DMS53 treated with DMSO at 0.1 percent for 48 hours (cell line): Measurements from ENCODE around the gene PKHD1.

ENCODE experiments used
- DNase-seq: peaks from one replicate; lab custom pipeline; 2025; ENCODE audit not compliant: unreplicated experiment; lab: John Stamatoyannopoulos, UW

PKHD1 gene

GRCh38 chr6:51633424-51633823, 454.0 kb downstream of the PKHD1 start:
- DNase-seq: no peak

GRCh38 chr6:51630011-51630410, 457.4 kb downstream of the PKHD1 start:
- DNase-seq: no peak

- no peak for DNase-seq
Observed at GRCh38 chr6:51626391-51626790, 461.0 kb downstream of the PKHD1 start.

GRCh38 chr6:51625566-51625965, 461.8 kb downstream of the PKHD1 start:
- no peak for DNase-seq

GRCh38 chr6:51620971-51621370, 466.4 kb downstream of the PKHD1 start:
- DNase-seq: no peak

GRCh38 chr6:51619042-51619799, 468.2 kb downstream of the PKHD1 start:
- peak; percentile 72 for DNase-seq

- DNase-seq: peak; percentile 49
Observed at GRCh38 chr6:51618563-51618962, 468.9 kb downstream of the PKHD1 start.

GRCh38 chr6:51617751-51618150, 469.7 kb downstream of the PKHD1 start:
- no peak for DNase-seq

GRCh38 chr6:51616243-51616642, 471.2 kb downstream of the PKHD1 start:
- DNase-seq: no peak

- no peak for DNase-seq
Observed at GRCh38 chr6:51614725-51615124, 472.7 kb downstream of the PKHD1 start.

- peak; percentile 82 for DNase-seq
Observed at GRCh38 chr6:51613558-51613957, 473.9 kb downstream of the PKHD1 start.

- no peak for DNase-seq
Observed at GRCh38 chr6:51608932-51609331, 478.5 kb downstream of the PKHD1 start.

GRCh38 chr6:51608383-51608782, 479.0 kb downstream of the PKHD1 start:
- no peak for DNase-seq

- no peak for DNase-seq
Observed at GRCh38 chr6:51600514-51600913, 486.9 kb downstream of the PKHD1 start.

GRCh38 chr6:51598171-51598570, 489.2 kb downstream of the PKHD1 start:
- no peak for DNase-seq

GRCh38 chr6:51594981-51595380, 492.4 kb downstream of the PKHD1 start:
- DNase-seq: no peak

- no peak for DNase-seq
Observed at GRCh38 chr6:51585264-51585663, 502.1 kb downstream of the PKHD1 start.

GRCh38 chr6:51584163-51584562, 503.2 kb downstream of the PKHD1 start:
- DNase-seq: no peak

- no peak for DNase-seq
Observed at GRCh38 chr6:51578994-51579393, 508.4 kb downstream of the PKHD1 start.

GRCh38 chr6:51578362-51578761, 509.1 kb downstream of the PKHD1 start:
- no peak for DNase-seq

- DNase-seq: no peak
Observed at GRCh38 chr6:51574040-51574439, 513.4 kb downstream of the PKHD1 start.

- no peak for DNase-seq
Observed at GRCh38 chr6:51571168-51571567, 516.2 kb downstream of the PKHD1 start.
